ENCODE results near the gene TFF2.

The TFF2 gene

DNA sequence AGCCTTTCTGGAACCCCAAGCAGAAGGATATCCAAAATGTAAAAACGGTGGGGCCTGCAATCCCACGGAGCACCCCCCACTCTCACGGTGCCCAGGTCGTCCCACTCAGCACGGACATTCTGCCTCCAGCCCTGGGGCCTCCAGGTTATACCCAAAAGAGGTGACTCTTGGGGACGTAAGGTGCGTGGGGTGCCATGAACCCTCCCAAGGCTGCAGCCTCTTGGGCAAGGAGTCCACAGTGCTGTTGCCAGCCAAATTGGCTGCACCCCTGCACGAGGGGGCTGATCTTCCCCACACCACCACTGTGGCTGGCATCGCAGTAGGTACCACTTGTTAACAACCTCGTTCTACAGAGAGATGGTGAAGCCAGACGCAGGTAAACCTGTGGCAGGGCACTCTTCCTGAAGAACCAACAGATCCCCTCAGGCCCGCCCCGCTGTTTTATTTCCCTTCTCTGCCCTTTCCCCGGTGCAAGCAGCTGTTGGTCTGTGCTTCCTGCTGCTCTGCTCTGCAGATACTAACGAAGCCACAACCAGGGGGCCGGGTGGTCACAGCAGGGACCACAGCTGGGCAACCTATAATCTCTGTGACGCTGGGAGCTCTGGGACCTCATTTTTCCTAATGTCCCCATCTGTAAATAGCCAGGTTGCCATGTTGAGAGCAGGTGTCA, 44.3 kb downstream of the TFF2 start:
- TF ChIP-seq, protein P1, sequence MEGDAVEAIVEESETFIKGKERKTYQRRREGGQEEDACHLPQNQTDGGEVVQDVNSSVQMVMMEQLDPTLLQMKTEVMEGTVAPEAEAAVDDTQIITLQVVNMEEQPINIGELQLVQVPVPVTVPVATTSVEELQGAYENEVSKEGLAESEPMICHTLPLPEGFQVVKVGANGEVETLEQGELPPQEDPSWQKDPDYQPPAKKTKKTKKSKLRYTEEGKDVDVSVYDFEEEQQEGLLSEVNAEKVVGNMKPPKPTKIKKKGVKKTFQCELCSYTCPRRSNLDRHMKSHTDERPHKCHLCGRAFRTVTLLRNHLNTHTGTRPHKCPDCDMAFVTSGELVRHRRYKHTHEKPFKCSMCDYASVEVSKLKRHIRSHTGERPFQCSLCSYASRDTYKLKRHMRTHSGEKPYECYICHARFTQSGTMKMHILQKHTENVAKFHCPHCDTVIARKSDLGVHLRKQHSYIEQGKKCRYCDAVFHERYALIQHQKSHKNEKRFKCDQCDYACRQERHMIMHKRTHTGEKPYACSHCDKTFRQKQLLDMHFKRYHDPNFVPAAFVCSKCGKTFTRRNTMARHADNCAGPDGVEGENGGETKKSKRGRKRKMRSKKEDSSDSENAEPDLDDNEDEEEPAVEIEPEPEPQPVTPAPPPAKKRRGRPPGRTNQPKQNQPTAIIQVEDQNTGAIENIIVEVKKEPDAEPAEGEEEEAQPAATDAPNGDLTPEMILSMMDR (conservative IDR thresholded peaks at IDR 0.05), result no peak
- no peak overlapping the region for H3K27ac ChIP-seq

DNA sequence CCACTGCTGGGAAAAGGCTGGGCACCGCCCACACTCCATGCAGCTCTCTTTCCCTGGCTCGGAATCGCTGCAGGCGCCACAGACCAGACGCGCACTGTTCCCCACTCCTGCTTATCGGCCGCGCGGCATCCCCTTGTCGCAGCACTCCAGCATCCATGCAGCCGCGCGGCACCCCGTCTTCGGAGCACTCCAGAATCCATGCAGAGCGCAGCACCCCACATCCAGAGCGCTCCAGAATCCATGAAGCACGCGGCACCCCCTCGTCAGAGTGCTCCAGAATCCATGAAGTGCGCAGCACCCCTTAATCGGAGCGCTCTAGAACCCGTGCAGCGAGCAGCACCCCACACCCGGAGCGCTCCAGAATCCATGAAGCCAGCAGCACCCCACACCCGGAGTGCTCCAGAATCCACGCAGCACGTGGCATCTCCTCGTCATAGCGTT, 45.1 kb downstream of the TFF2 start:
- TF ChIP-seq, protein P1 (conservative IDR thresholded peaks at IDR 0.05), result no peak
- H3K27ac ChIP-seq, result no peak overlapping the region

DNA sequence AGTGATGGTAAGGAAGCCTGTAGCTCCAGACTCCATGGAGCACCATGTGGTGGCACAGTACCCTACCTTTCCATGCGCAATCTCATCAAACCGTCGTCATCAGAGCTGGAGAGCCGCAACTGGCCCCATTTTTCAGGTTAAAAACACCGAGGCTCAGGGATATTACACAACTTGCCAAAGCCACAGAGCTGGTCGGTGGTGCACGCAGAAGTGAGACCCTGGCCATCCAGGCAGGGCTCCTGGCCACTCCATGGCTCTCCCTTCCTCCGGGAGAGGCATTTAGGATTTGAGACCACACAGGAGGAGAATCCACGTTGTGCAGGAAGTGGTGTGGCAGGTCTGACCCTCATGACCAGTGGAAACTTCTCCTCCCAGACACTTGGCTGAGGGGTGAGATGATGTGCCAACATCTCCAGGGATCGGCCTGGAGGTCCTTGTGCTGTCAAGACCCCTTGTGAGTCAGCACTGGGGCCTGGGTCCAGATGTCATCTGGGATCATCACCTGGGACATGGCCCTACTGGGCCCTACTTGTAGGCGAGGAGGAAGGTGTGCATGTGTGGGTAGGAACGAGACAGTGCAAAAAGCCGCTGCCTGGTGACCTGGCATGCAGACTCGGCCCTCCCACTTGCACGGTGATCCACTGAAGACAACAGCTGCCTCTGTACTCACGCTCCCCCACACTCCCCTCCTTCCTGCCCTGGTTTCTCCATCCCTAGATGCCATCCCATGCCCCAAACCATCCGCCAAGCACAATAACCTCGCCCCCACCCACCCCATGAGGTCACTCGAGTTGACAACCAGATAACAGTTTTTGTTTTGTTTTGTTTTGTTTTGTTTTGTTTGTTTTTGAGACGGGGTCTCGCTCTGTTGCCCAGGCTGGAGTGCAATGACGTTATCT, 46.0 kb downstream of the TFF2 start:
- H3K27ac ChIP-seq, result no peak overlapping the region
- TF ChIP-seq, protein P1 (conservative IDR thresholded peaks at IDR 0.05), result no peak

DNA sequence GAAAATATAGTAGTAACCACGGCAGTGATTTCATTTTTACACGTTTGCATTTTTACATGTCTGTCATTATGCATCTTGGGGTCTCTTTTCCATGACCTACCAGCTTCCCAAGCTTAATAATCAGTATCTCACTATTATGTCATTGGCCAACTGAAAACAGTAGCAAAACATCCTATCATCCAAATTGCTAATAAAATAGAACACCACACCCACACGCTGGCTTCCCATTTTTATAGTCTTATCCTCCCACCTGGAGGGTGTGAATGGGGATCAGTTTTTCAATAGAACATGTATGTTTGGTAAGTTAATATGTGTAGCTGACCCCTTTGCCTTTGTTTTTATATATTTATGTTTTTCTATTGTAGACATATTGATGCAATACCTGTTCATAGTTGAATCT, 47.4 kb downstream of the TFF2 start:
- TF ChIP-seq, protein P1 (conservative IDR thresholded peaks at IDR 0.05), result no peak
- H3K27ac ChIP-seq, result no peak overlapping the region

- TF ChIP-seq, protein P1 (conservative IDR thresholded peaks at IDR 0.05), result no peak
- H3K27ac ChIP-seq, result no peak overlapping the region
These were observed 48.0 kb downstream of the TFF2 start for GRCh38 chr21:42302794-42303193.

- TF ChIP-seq, protein P1 (conservative IDR thresholded peaks at IDR 0.05), result no peak
These were observed 48.6 kb downstream of the TFF2 start for GRCh38 chr21:42302076-42302650.

More at GRCh38 chr21:42302076-42302650, 48.6 kb downstream of the TFF2 start:
- no peak overlapping the region for H3K27ac ChIP-seq

Measured in VCaP (cell line).